HG03097 (cell line): ENCODE measurements around the gene TEKT2.

Experiments
- ATAC-seq: cut with Tn5 transposase; IDR thresholded peaks from one replicate; pipeline ENCODE4 v1.9.1; 2021; ENCODE audit not compliant: unreplicated experiment, low FRiP score

TEKT2 gene

GRCh38 chr1:36083635-36084496 lies at the start of gene TEKT2:
Gene TEKT2, plus strand, starts transcription at chr1:36084094. Its CDS starts 828 bp downstream, at chr1:36084922.
- ATAC-seq: no peak

GRCh38 chr1:36034692-36035091 lies 49.2 kb upstream of the TEKT2 start:
- no peak for ATAC-seq

GRCh38 chr1:36035154-36035553 lies 48.7 kb upstream of the TEKT2 start:
- no peak for ATAC-seq

GRCh38 chr1:36040238-36040637 lies 43.7 kb upstream of the TEKT2 start:
- no peak for ATAC-seq

- no peak for ATAC-seq
Observed at GRCh38 chr1:36051821-36052220, 32.1 kb upstream of the TEKT2 start.

GRCh38 chr1:36053978-36054377 lies 29.9 kb upstream of the TEKT2 start:
- ATAC-seq: no peak

- ATAC-seq: no peak
Observed at GRCh38 chr1:36055706-36056105, 28.2 kb upstream of the TEKT2 start.

- ATAC-seq: no peak
Observed at GRCh38 chr1:36062315-36062714, 21.6 kb upstream of the TEKT2 start.

GRCh38 chr1:36067871-36068270 lies 16.0 kb upstream of the TEKT2 start:
- no peak for ATAC-seq

- no peak for ATAC-seq
Observed at GRCh38 chr1:36068866-36069265, 15.0 kb upstream of the TEKT2 start.

- no peak for ATAC-seq
Observed at GRCh38 chr1:36070349-36070748, 13.5 kb upstream of the TEKT2 start.

GRCh38 chr1:36076979-36077573 lies 6.8 kb upstream of the TEKT2 start:
- no peak for ATAC-seq

GRCh38 chr1:36080236-36080635 lies 3.7 kb upstream of the TEKT2 start:
- no peak for ATAC-seq

GRCh38 chr1:36080801-36081200 lies 3.1 kb upstream of the TEKT2 start:
- ATAC-seq: no peak

GRCh38 chr1:36081926-36082485 lies 1.9 kb upstream of the TEKT2 start:
- ATAC-seq: no peak

GRCh38 chr1:36083219-36083618 lies 675 bp upstream of the TEKT2 start:
- ATAC-seq: no peak

- no peak for ATAC-seq
Observed at GRCh38 chr1:36084497-36085115, 712 bp downstream of the TEKT2 start.

GRCh38 chr1:36085126-36085525 lies 1.2 kb downstream of the TEKT2 start:
- ATAC-seq: no peak

- ATAC-seq: no peak
Observed at GRCh38 chr1:36085686-36086526, 2.0 kb downstream of the TEKT2 start.

- no peak for ATAC-seq
Observed at GRCh38 chr1:36086529-36087232, 2.8 kb downstream of the TEKT2 start.
